WTC11 (cell line): Measurements from ENCODE around the gene MYBPC1. TPM values are rescaled to one million over a fixed set of nuclear protein-coding genes. Genes with fewer than 3 reads are reported as not detected.

Source experiments
- ATAC-seq: fragments of 200-7000 bp; cut with Tn5 transposase; 2 replicates; pipeline ENCODE4 v1.10.0; 2021; ENCODE audit warnings: mild to moderate bottlenecking, moderate library complexity
- CTCF ChIA-PET: fragments of 300-600 bp; sonication (Branson Sonifier 250); formaldehyde crosslinking; loops from one replicate; lab custom pipeline; 2021; ENCODE audit warnings: antibody characterized with exemption; lab: Charles Lee
- POLR2A ChIA-PET: fragments of 350-600 bp; sonication (Branson Sonifier 250); formaldehyde crosslinking; loops from one replicate; lab custom pipeline; 2021; ENCODE audit warnings: antibody characterized with exemption; lab: Charles Lee
- DNase-seq: peaks from one replicate; pipeline ENCODE4 v3.0.0; 2021; ENCODE audit warnings: low spot score
- H3K27ac Mint-ChIP-seq: 2 replicates; pipeline ENCODE4 v1.8.0; 2021; ENCODE audit warnings: mixed read lengths
- H3K27me3 Mint-ChIP-seq: 2 replicates; pipeline ENCODE4 v1.8.0; 2021; ENCODE audit warnings: low read depth, mild to moderate bottlenecking, moderate library complexity, mixed read lengths
- H3K36me3 Mint-ChIP-seq: 2 replicates; pipeline ENCODE4 v1.8.0; 2021; ENCODE audit warnings: mixed read lengths
- H3K4me1 Mint-ChIP-seq: 2 replicates; pipeline ENCODE4 v1.8.0; 2022; ENCODE audit warnings: mixed read lengths
- H3K4me3 Mint-ChIP-seq: 2 replicates; pipeline ENCODE4 v1.8.0; 2021; ENCODE audit warnings: mild to moderate bottlenecking, moderate library complexity, mixed read lengths
- H3K9me3 Mint-ChIP-seq: 2 replicates; pipeline ENCODE4 v1.8.0; 2021; ENCODE audit warnings: mixed read lengths
- ATF3 ChIP-seq: sonication (generic); formaldehyde crosslinking; conservative IDR thresholded peaks from 2 replicates; pipeline ENCODE4 v1.8.1; 2022; ENCODE audit warnings: mild to moderate bottlenecking, missing genetic modification reagents
- E2F4 ChIP-seq: sonication (generic); formaldehyde crosslinking; IDR thresholded peaks from 2 replicates; pipeline ENCODE4 v1.8.1; 2022; ENCODE audit warnings: low read depth, mild to moderate bottlenecking, moderate library complexity, missing genetic modification reagents, borderline replicate concordance
- E2F5 ChIP-seq: sonication (generic); formaldehyde crosslinking; IDR thresholded peaks from 2 replicates; pipeline ENCODE4 v1.8.1; 2022; ENCODE audit warnings: mild to moderate bottlenecking, moderate library complexity, missing genetic modification reagents
- FOXJ3 ChIP-seq: sonication (generic); formaldehyde crosslinking; IDR thresholded peaks from 2 replicates; pipeline ENCODE4 v1.9.0; 2021; ENCODE audit warnings: missing genetic modification reagents, mild to moderate bottlenecking, borderline replicate concordance
- GRHL2 ChIP-seq: fragments of 250-450 bp; sonication (Bioruptor Pico); IDR thresholded peaks from 2 replicates; pipeline ENCODE4 v1.8.0; 2022; ENCODE audit warnings: mild to moderate bottlenecking, moderate library complexity; ENCODE audit not compliant: insufficient replicate concordance, severe bottlenecking
- HMGXB4 ChIP-seq: sonication (generic); formaldehyde crosslinking; IDR thresholded peaks from 2 replicates; pipeline ENCODE4 v1.8.1; 2023; ENCODE audit warnings: mild to moderate bottlenecking, moderate library complexity, missing genetic modification reagents
- JAZF1 ChIP-seq: fragments of 250-450 bp; sonication (Bioruptor Pico); IDR thresholded peaks from 2 replicates; pipeline ENCODE4 v1.9.0; 2021; ENCODE audit warnings: moderate library complexity, mild to moderate bottlenecking, inconsistent platforms
- MAX ChIP-seq: sonication (generic); formaldehyde crosslinking; IDR thresholded peaks from 2 replicates; pipeline ENCODE4 v1.8.0; 2022; ENCODE audit warnings: mild to moderate bottlenecking, missing genetic modification reagents
- PREB ChIP-seq: sonication (generic); formaldehyde crosslinking; IDR thresholded peaks from 2 replicates; pipeline ENCODE4 v1.8.1; 2022; ENCODE audit warnings: mild to moderate bottlenecking, missing genetic modification reagents, moderate library complexity, borderline replicate concordance
- PRRX2 ChIP-seq: fragments of 250-450 bp; sonication (Bioruptor Pico); IDR thresholded peaks from 2 replicates; pipeline ENCODE4 v1.8.0; 2021; ENCODE audit warnings: mild to moderate bottlenecking
- STAT6 ChIP-seq: sonication (generic); formaldehyde crosslinking; conservative IDR thresholded peaks from 2 replicates; pipeline ENCODE4 v1.8.1; 2023; ENCODE audit warnings: mild to moderate bottlenecking, low read depth, missing genetic modification reagents, moderate library complexity
- ZNF121 ChIP-seq: sonication (generic); formaldehyde crosslinking; IDR thresholded peaks from 2 replicates; pipeline ENCODE4 v1.8.0; 2023; ENCODE audit warnings: missing genetic modification reagents
- total RNA-seq: library from RNA; stranded (reverse); gene quantifications from 3 replicates; pipeline ENCODE4 v1.2.3, GENCODE V29; 2021
- TF ChIP-seq, protein P1 (sequence below): sonication (generic); formaldehyde crosslinking; IDR thresholded peaks from 2 replicates; pipeline ENCODE4 v1.8.1; 2022; ENCODE audit warnings: low read depth, missing genetic modification reagents, borderline replicate concordance
- TF ChIP-seq, protein P2 (sequence below): sonication (generic); formaldehyde crosslinking; IDR thresholded peaks from 2 replicates; pipeline ENCODE4 v1.8.0; 2023; ENCODE audit warnings: mild to moderate bottlenecking, missing genetic modification reagents
- TF ChIP-seq, protein P3 (sequence below): sonication (generic); formaldehyde crosslinking; IDR thresholded peaks from 2 replicates; pipeline ENCODE4 v1.8.0; 2022; ENCODE audit warnings: mild to moderate bottlenecking, missing genetic modification reagents
- TF ChIP-seq, protein P4 (sequence below): sonication (generic); formaldehyde crosslinking; IDR thresholded peaks from 2 replicates; pipeline ENCODE4 v1.8.0; 2023; ENCODE audit warnings: missing genetic modification reagents, mild to moderate bottlenecking, borderline replicate concordance

MYBPC1 gene
- total RNA-seq, 1 experiment from 2014 or later = not detected

DNA sequence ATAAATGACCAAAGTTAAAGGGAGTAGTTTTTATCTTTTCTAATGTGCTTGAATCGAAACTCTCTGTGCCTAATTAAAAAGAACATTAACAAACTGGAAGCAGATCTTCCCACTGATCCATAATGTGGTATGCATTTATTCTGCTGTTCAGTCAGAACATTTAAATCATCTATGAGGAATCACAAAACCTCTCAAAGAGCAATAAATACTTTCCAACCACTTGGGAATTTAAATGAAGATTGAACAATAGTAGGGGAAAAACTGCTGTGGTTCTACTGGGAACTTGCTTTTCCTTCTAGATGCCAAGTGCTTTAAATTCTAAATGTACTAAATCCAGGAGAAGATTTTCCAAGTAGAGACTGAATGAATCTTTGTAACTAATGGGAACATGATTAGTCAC, 90.3 kb downstream of the MYBPC1 start:
- ChIA-PET POLR2A (no interaction called here), CTCF (no interaction called here)
- ATAC-seq (no peak), DNase-seq (no peak)
- Mint-ChIP-seq H3K36me3 (no peaks in the 10 kb centered on the region), H3K27me3 (no peaks in the 10 kb centered on the region), H3K27ac (no peak overlapping the region), H3K4me3 (no peak overlapping the region), H3K4me1 (peaks cover 6% of the 10 kb centered on the region), H3K9me3 (no peaks in the 10 kb centered on the region)
- TF ChIP-seq STAT6 (CRISPR knock-in tag) (no peak), ATF3 (CRISPR knock-in tag) (no peak), MAX (CRISPR knock-in tag) (no peak), ZNF121 (CRISPR knock-in tag) (no peak), GRHL2 (no peak), HMGXB4 (CRISPR knock-in tag) (no peak), E2F5 (CRISPR knock-in tag) (no peak), PRRX2 (CRISPR knock-in tag) (no peak), FOXJ3 (CRISPR knock-in tag) (no peak), PREB (no peak), E2F4 (CRISPR knock-in tag) (no peak), JAZF1 (CRISPR knock-in tag) (no peak)
- TF ChIP-seq, protein P1, sequence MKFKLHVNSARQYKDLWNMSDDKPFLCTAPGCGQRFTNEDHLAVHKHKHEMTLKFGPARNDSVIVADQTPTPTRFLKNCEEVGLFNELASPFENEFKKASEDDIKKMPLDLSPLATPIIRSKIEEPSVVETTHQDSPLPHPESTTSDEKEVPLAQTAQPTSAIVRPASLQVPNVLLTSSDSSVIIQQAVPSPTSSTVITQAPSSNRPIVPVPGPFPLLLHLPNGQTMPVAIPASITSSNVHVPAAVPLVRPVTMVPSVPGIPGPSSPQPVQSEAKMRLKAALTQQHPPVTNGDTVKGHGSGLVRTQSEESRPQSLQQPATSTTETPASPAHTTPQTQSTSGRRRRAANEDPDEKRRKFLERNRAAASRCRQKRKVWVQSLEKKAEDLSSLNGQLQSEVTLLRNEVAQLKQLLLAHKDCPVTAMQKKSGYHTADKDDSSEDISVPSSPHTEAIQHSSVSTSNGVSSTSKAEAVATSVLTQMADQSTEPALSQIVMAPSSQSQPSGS (CRISPR knock-in tag) = no peak
- TF ChIP-seq, protein P2, sequence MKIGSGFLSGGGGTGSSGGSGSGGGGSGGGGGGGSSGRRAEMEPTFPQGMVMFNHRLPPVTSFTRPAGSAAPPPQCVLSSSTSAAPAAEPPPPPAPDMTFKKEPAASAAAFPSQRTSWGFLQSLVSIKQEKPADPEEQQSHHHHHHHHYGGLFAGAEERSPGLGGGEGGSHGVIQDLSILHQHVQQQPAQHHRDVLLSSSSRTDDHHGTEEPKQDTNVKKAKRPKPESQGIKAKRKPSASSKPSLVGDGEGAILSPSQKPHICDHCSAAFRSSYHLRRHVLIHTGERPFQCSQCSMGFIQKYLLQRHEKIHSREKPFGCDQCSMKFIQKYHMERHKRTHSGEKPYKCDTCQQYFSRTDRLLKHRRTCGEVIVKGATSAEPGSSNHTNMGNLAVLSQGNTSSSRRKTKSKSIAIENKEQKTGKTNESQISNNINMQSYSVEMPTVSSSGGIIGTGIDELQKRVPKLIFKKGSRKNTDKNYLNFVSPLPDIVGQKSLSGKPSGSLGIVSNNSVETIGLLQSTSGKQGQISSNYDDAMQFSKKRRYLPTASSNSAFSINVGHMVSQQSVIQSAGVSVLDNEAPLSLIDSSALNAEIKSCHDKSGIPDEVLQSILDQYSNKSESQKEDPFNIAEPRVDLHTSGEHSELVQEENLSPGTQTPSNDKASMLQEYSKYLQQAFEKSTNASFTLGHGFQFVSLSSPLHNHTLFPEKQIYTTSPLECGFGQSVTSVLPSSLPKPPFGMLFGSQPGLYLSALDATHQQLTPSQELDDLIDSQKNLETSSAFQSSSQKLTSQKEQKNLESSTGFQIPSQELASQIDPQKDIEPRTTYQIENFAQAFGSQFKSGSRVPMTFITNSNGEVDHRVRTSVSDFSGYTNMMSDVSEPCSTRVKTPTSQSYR (CRISPR knock-in tag) = no peak
- TF ChIP-seq, protein P3, sequence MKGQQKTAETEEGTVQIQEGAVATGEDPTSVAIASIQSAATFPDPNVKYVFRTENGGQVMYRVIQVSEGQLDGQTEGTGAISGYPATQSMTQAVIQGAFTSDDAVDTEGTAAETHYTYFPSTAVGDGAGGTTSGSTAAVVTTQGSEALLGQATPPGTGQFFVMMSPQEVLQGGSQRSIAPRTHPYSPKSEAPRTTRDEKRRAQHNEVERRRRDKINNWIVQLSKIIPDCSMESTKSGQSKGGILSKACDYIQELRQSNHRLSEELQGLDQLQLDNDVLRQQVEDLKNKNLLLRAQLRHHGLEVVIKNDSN (CRISPR knock-in tag) = no peak
- TF ChIP-seq, protein P4, sequence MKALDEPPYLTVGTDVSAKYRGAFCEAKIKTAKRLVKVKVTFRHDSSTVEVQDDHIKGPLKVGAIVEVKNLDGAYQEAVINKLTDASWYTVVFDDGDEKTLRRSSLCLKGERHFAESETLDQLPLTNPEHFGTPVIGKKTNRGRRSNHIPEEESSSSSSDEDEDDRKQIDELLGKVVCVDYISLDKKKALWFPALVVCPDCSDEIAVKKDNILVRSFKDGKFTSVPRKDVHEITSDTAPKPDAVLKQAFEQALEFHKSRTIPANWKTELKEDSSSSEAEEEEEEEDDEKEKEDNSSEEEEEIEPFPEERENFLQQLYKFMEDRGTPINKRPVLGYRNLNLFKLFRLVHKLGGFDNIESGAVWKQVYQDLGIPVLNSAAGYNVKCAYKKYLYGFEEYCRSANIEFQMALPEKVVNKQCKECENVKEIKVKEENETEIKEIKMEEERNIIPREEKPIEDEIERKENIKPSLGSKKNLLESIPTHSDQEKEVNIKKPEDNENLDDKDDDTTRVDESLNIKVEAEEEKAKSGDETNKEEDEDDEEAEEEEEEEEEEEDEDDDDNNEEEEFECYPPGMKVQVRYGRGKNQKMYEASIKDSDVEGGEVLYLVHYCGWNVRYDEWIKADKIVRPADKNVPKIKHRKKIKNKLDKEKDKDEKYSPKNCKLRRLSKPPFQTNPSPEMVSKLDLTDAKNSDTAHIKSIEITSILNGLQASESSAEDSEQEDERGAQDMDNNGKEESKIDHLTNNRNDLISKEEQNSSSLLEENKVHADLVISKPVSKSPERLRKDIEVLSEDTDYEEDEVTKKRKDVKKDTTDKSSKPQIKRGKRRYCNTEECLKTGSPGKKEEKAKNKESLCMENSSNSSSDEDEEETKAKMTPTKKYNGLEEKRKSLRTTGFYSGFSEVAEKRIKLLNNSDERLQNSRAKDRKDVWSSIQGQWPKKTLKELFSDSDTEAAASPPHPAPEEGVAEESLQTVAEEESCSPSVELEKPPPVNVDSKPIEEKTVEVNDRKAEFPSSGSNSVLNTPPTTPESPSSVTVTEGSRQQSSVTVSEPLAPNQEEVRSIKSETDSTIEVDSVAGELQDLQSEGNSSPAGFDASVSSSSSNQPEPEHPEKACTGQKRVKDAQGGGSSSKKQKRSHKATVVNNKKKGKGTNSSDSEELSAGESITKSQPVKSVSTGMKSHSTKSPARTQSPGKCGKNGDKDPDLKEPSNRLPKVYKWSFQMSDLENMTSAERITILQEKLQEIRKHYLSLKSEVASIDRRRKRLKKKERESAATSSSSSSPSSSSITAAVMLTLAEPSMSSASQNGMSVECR (CRISPR knock-in tag) = no peak
